Activated CD8-positive, alpha-beta memory T cell treated with anti-CD3 and anti-CD28 coated beads for 48 hours (primary cell): Measurements from ENCODE around the gene UHRF1.
"Not testable (repeated sequence)": the region's sequence is repeated elsewhere in the genome, so short reads cannot be mapped to it uniquely, and the experiment has no call there.

Experiments
- DNase-seq, 3 experiments: peaks; one replicate each; pipeline ENCODE4 v3.0.0-alpha.2; 2020; ENCODE audit warnings: low read depth in 2 of 3, low spot score in 2 of 3

The UHRF1 gene

GRCh38 chr19:4897146-4897545 lies 12.2 kb upstream of the UHRF1 start:
- DNase-seq, result no peak

DNA sequence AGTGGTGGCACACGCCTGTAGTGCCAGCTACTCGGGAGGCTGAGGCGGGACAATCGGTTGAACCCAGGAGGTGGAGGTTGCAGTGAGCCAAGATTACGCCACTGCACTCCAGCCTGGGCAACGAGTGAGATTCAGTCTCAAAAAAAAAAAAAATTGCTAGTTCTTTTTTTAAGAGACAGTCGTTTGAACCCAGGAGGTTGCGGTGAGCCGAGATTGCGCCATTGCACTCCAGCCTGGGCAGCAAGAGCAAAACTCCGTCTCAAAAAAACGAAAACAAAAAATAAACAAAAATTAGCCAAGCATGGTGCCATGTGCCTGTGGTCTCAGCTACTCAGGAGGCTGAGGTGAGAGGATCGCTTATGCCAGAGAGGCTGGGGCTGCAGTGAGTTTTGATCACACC lies 8.4 kb upstream of the UHRF1 start:
- not testable (repeated sequence) for DNase-seq

DNA sequence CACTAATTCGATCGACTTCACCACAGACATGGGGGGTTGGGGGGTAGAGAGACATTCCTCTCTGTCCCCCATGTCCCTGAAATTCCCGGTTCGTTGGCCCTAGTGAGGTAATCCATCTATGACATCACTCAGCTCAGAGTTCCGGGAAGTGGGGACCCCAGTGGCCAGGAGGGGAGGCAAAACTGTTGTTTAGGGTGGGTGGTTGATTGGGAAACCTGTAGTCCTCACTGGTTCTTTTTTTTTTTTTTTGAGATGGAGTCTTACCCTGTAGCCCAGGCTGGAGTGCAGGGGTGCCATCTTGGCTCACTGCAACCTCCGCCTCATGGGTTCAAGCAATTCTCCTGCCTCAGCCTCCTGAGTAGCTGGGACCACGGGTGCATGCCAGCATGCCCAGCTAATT lies 6.5 kb upstream of the UHRF1 start, which contains the start of gene ARRDC5:
ARRDC5 (minus strand) TSS at position 101 of the 400 bp plus-strand sequence; CDS start at position 30, 71 bp downstream.
- no peak for DNase-seq

DNA sequence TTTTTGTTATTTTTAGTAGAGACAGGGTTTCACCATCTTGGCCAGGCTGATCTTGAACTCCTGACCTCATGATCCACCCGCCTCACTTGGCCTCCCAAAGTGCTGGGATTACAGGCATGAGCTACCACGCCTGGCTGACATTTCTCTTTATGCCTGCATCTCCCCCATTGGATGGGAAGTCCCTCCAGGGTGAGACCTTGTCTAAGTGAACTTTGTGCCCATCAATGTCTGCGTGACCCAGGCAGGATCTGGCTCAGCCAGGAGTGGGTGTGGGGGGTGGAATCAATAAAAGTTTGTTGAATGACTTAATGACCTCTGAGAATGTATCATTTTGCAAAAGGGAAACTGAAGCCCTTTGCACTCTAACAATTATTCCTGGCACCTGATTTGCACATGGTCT lies 4.8 kb upstream of the UHRF1 start:
- no peak for DNase-seq

- DNase-seq, result no peak
Observed at GRCh38 chr19:4906963-4907362, 2.3 kb upstream of the UHRF1 start.

DNA sequence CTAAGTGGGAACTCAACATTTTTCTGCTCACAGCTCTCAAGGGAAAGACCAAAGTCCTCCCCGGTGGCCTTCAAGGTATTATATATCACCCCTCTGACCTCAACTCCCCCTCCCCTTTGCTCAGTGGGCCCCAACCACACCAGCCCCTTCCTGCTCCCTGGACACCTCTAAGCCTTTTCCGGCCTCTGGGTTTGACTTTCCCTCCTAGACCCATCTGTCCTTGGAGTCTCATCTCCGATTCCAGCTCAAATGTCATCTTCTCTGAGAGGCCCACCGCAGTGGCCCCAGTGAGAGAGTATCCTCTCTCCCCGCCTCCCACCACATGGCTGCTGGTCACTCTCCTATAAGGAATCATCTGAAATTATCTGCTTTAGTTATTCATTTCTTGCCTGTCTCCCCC lies 941 bp upstream of the UHRF1 start:
- DNase-seq, result no peak

GRCh38 chr19:4908781-4909155 lies 533 bp upstream of the UHRF1 start:
- no peak for DNase-seq

DNA sequence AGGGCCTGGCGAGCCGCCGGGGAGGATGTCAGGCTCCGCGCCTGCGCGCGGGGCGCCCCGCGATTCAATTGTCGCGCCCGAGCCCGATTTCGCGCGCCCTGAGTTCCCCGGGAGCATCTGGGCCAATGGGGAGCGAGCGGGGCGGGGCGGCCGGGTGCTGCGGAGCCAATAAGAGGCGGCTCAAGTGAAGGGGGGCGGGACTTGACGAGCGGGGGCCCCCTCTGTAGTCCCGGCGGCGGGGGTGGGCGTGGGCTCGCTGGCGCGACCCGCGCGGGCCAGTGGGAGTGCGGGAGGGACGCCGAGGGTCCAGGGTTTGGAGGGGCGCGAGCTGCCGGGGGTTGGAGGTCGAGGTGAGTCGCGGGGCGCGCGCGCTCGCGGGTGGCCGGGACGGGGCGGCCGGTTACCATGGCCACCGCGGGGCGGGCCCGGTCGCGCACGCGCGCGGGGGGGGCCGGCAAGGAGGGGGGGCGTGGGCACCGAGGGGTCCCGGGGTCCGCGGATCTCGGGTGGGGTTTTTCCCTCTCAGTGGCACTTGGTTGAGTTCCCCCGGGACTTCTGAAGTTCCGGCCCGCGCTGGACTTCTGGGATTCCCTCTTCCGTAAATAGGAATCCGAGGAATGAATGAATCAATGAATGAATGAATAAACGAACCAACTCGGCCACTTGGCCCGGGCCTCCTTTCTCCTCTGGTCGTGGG lies 744 bp downstream of the UHRF1 start:
- peak; percentile 81 to 85 (median 84) for DNase-seq

- DNase-seq, result no peak
Observed at GRCh38 chr19:4910594-4911281, 1.4 kb downstream of the UHRF1 start.

DNA sequence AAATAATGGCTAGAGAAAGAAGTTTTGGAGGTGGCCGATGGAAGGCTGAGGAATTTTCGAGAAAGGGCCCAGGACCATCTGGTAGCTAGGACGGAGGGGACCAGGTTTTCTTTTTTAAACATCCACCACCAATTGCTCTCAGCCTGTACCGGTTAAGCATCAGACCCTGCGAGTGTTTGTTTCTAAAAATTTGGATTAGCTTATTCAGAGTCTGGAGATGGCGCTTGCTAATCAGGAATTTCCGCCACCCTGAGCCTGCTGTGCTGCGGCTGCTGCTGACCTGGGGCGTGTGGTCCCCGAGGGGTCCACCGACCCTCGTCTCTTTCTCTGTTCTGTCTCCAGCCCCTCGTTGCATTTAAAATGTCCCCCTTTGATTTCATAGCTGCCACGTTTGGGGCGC lies 2.0 kb downstream of the UHRF1 start:
- DNase-seq, result no peak

- DNase-seq, result peak in 1 of 3 experiments; percentile 60
Observed at GRCh38 chr19:4911786-4912672, 2.7 kb downstream of the UHRF1 start.

GRCh38 chr19:4913996-4914735 lies 4.9 kb downstream of the UHRF1 start:
- no peak for DNase-seq

- peak in 1 of 3 experiments; percentile 54 for DNase-seq
Observed at GRCh38 chr19:4914736-4915501, 5.6 kb downstream of the UHRF1 start.

GRCh38 chr19:4916292-4917082 lies 7.2 kb downstream of the UHRF1 start:
- DNase-seq, result no peak

GRCh38 chr19:4922530-4923275 lies 13.4 kb downstream of the UHRF1 start:
- DNase-seq, result no peak

DNA sequence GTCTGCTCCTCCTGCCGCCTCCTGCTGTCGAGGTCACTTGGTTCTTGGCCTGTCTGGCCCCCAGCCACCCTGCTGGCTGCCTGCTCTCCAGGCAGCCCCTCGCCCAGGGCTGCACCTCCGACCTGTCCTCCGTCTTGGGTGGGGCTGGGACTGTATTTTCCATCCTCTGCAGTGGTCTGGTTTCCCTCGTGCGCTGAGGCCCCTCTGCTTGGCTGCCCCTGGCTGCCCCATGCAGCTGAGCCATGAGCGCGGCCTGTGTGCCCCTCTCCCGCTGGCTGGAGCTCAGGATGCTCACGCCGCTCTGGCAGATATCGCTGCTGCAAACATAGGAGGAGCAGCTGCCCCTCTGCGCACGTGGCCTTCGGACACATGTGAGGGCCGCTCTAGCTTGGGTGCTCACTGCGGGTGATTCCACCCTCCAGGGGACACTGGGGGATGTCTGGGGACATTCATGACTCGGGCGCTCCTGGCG lies 14.0 kb downstream of the UHRF1 start:
- no peak for DNase-seq

GRCh38 chr19:4929186-4929585 lies 19.9 kb downstream of the UHRF1 start:
- DNase-seq, result no peak

GRCh38 chr19:4930664-4931063 lies 21.4 kb downstream of the UHRF1 start:
- no peak for DNase-seq

DNA sequence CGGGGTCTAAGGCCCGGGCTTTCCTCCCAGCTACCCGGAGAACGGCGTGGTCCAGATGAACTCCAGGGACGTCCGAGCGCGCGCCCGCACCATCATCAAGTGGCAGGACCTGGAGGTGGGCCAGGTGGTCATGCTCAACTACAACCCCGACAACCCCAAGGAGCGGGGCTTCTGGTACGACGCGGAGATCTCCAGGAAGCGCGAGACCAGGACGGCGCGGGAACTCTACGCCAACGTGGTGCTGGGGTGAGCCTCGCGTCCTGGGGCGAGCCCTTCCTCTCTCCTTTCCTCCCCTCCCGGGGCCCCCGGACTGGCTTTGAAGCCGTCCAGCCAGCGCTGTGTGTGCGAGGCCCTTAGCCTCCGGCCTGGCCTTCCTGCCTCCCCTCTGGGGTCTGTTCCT lies 23.4 kb downstream of the UHRF1 start:
- DNase-seq, result no peak
